ENCODE measurements around the gene AARSD1.
A peak's percentile ranks its signal among the peaks of the same experiment; 100 is the strongest.

DNA sequence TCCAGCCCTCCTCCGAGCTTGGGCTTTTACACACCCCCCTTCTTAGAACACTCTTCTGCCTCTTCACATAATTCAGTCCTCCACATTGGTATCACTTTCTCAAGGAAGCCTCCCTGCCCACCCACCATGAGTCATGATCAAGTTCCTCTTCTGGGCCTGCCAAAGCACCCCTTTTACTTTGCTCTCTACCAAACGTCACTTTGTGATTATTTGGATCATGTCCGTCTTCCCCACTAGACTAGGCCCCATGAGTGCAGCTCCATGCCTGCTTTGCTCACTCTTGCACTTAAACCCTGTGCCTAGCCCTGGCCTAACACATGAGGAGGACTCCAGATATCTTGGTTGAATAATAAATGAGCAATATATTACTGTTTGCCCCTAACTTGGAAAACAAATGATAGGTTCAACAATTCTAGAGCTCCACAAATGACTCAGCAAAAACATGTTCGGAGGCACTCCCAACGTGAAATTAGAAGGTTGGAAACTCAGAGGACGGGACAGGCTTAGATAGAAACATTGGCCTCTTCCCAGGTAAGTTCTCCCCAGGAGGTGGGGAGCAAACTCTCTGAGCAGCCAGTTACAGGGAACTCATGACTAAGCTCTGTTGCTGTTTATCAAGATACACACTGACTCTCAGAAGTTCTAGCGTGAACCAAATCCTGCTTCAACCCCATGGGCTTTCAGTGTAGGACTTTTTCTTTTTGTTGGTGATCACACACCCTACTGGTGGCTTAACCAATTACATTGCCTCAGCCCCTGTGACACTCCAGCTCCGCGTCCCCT, 35.3 kb downstream of the AARSD1 start:
- TF ChIP-seq POLR2A (IDR thresholded peaks at IDR 0.05), result no peak
- TF ChIP-seq, protein P1, sequence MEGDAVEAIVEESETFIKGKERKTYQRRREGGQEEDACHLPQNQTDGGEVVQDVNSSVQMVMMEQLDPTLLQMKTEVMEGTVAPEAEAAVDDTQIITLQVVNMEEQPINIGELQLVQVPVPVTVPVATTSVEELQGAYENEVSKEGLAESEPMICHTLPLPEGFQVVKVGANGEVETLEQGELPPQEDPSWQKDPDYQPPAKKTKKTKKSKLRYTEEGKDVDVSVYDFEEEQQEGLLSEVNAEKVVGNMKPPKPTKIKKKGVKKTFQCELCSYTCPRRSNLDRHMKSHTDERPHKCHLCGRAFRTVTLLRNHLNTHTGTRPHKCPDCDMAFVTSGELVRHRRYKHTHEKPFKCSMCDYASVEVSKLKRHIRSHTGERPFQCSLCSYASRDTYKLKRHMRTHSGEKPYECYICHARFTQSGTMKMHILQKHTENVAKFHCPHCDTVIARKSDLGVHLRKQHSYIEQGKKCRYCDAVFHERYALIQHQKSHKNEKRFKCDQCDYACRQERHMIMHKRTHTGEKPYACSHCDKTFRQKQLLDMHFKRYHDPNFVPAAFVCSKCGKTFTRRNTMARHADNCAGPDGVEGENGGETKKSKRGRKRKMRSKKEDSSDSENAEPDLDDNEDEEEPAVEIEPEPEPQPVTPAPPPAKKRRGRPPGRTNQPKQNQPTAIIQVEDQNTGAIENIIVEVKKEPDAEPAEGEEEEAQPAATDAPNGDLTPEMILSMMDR (IDR thresholded peaks at IDR 0.05), result peak; percentile 32 to 67 (median 60)
- peak in 2 of 4 donors; percentile 19 to 24 for TF ChIP-seq POLR2AphosphoS5 (IDR thresholded peaks at IDR 0.05)
- no peak for TF ChIP-seq EP300 (IDR thresholded peaks at IDR 0.05)
